Mesothelial cell of epicardium (in vitro differentiated cells): ENCODE measurements around the gene NKAIN2. TPM values are rescaled to one million over a fixed set of nuclear protein-coding genes. Genes with fewer than 3 reads are reported as not detected.

Experiments
- DNase-seq, 2 experiments: peaks; one replicate each; pipeline ENCODE4 v3.0.0; 2021; ENCODE audit warnings: low spot score in 2 of 2; ENCODE audit not compliant: unreplicated experiment in 2 of 2
- H3K27ac Mint-ChIP-seq: 2 replicates; pipeline ENCODE4 v1.8.0; 2021; ENCODE audit warnings: mixed read lengths
- H3K27me3 Mint-ChIP-seq: 2 replicates; pipeline ENCODE4 v1.8.0; 2021; ENCODE audit warnings: low read depth, mixed read lengths
- H3K36me3 Mint-ChIP-seq: 2 replicates; pipeline ENCODE4 v1.8.0; 2021; ENCODE audit warnings: mixed read lengths
- H3K4me1 Mint-ChIP-seq: 2 replicates; pipeline ENCODE4 v1.8.0; 2021; ENCODE audit warnings: mixed read lengths
- H3K4me3 Mint-ChIP-seq: 2 replicates; pipeline ENCODE4 v1.8.0; 2021; ENCODE audit warnings: mild to moderate bottlenecking, moderate library complexity, mixed read lengths
- H3K9me3 Mint-ChIP-seq: 2 replicates; pipeline ENCODE4 v1.8.0; 2021; ENCODE audit warnings: mixed read lengths
- CTCF ChIP-seq: fragments of 200-600 bp; sonication (generic); IDR thresholded peaks from one replicate; pipeline ENCODE4 v1.5.0; 2021; ENCODE audit warnings: antibody characterized with exemption; ENCODE audit not compliant: unreplicated experiment
- total RNA-seq: library from RNA; stranded (reverse); gene quantifications from 3 replicates; pipeline ENCODE4 v1.2.1, GENCODE V29; 2021

NKAIN2 gene
- total RNA-seq, 1 donor from 2014 or later, result 1.6 TPM

- H3K4me3 Mint-ChIP-seq, result no peak overlapping the region
- H3K27ac Mint-ChIP-seq, result no peak overlapping the region
- no peaks in the 10 kb centered on the region for H3K9me3 Mint-ChIP-seq
- DNase-seq, result no peak
- H3K4me1 Mint-ChIP-seq, result peaks cover 23% of the 10 kb centered on the region
- H3K27me3 Mint-ChIP-seq, result no peaks in the 10 kb centered on the region
- TF ChIP-seq CTCF, result no peak
- no peaks in the 10 kb centered on the region for H3K36me3 Mint-ChIP-seq
These were observed 339.2 kb downstream of the NKAIN2 start for GRCh38 chr6:124142852-124143251.

GRCh38 chr6:124143435-124143834 lies 339.8 kb downstream of the NKAIN2 start:
- Mint-ChIP-seq H3K9me3 (no peaks in the 10 kb centered on the region), H3K4me1 (peaks cover 26% of the 10 kb centered on the region), H3K27me3 (no peaks in the 10 kb centered on the region), H3K27ac (no peak overlapping the region), H3K36me3 (no peaks in the 10 kb centered on the region), H3K4me3 (no peak overlapping the region)
- DNase-seq, result no peak
- TF ChIP-seq CTCF, result no peak

GRCh38 chr6:124147621-124148020 lies 344.0 kb downstream of the NKAIN2 start:
- Mint-ChIP-seq H3K27ac (peak overlapping the region; percentile 17), H3K27me3 (no peaks in the 10 kb centered on the region), H3K4me3 (no peak overlapping the region), H3K9me3 (no peaks in the 10 kb centered on the region), H3K36me3 (no peaks in the 10 kb centered on the region), H3K4me1 (peaks cover 26% of the 10 kb centered on the region)
- no peak for TF ChIP-seq CTCF
- DNase-seq, result no peak

GRCh38 chr6:124148236-124148957 lies 344.7 kb downstream of the NKAIN2 start:
- Mint-ChIP-seq H3K9me3 (no peaks in the 10 kb centered on the region), H3K27me3 (no peaks in the 10 kb centered on the region), H3K36me3 (no peaks in the 10 kb centered on the region), H3K4me3 (no peak overlapping the region), H3K27ac (no peak overlapping the region), H3K4me1 (peaks cover 19% of the 10 kb centered on the region)
- no peak for DNase-seq
- no peak for TF ChIP-seq CTCF

GRCh38 chr6:124149646-124150045 lies 346.0 kb downstream of the NKAIN2 start:
- H3K27ac Mint-ChIP-seq, result no peak overlapping the region

More at GRCh38 chr6:124149646-124150045, 346.0 kb downstream of the NKAIN2 start:
- peaks cover 18% of the 10 kb centered on the region for H3K4me1 Mint-ChIP-seq
- DNase-seq, result no peak
- no peaks in the 10 kb centered on the region for H3K36me3 Mint-ChIP-seq
- TF ChIP-seq CTCF, result no peak
- H3K9me3 Mint-ChIP-seq, result no peaks in the 10 kb centered on the region
- no peaks in the 10 kb centered on the region for H3K27me3 Mint-ChIP-seq
- no peak overlapping the region for H3K4me3 Mint-ChIP-seq
